ENCODE results near the gene ANKAR.
"Not testable (repeated sequence)": the region's sequence is repeated elsewhere in the genome, so short reads cannot be mapped to it uniquely, and the experiment has no call there.

ANKAR gene

GRCh38 chr2:189660803-189661147 lies 13.7 kb upstream of the ANKAR start:
- DNase-seq (ENCODE audit: low read depth) = no peak

GRCh38 chr2:189661148-189661956 lies 13.1 kb upstream of the ANKAR start, which contains the start of gene ASNSD1:
ASNSD1 (plus strand) TSS chr2:189661459; CDS start chr2:189666133, 4,674 bp downstream.
- DNase-seq (ENCODE audit: low read depth) = peak; percentile 99

GRCh38 chr2:189661957-189662321 lies 12.5 kb upstream of the ANKAR start:
- no peak for DNase-seq (ENCODE audit: low read depth)

GRCh38 chr2:189662669-189663226 lies 11.7 kb upstream of the ANKAR start:
- no peak for DNase-seq (ENCODE audit: low read depth)

GRCh38 chr2:189663319-189663718 lies 11.2 kb upstream of the ANKAR start:
- not testable (repeated sequence) for DNase-seq (ENCODE audit: low read depth)

GRCh38 chr2:189669913-189670312 lies 4.6 kb upstream of the ANKAR start:
- DNase-seq (ENCODE audit: low read depth) = no peak

- no peak for DNase-seq (ENCODE audit: low read depth)
Observed at GRCh38 chr2:189673661-189674373, 653 bp upstream of the ANKAR start.

GRCh38 chr2:189676471-189676870 lies 2.0 kb downstream of the ANKAR start:
- no peak for DNase-seq (ENCODE audit: low read depth)

- DNase-seq (ENCODE audit: low read depth) = no peak
Observed at GRCh38 chr2:189679226-189679625, 4.8 kb downstream of the ANKAR start.

GRCh38 chr2:189681203-189681602 lies 6.7 kb downstream of the ANKAR start:
- DNase-seq (ENCODE audit: low read depth) = no peak

- no peak for DNase-seq (ENCODE audit: low read depth)
Observed at GRCh38 chr2:189681903-189682302, 7.4 kb downstream of the ANKAR start.

- no peak for DNase-seq (ENCODE audit: low read depth)
Observed at GRCh38 chr2:189683348-189683747, 8.9 kb downstream of the ANKAR start.

- DNase-seq (ENCODE audit: low read depth) = no peak
Observed at GRCh38 chr2:189684811-189685210, 10.3 kb downstream of the ANKAR start.

GRCh38 chr2:189685540-189686229 lies 11.2 kb downstream of the ANKAR start:
- no peak for DNase-seq (ENCODE audit: low read depth)

- not testable (repeated sequence) for DNase-seq (ENCODE audit: low read depth)
Observed at GRCh38 chr2:189687796-189688195, 13.3 kb downstream of the ANKAR start.

- no peak for DNase-seq (ENCODE audit: low read depth)
Observed at GRCh38 chr2:189696223-189696622, 21.8 kb downstream of the ANKAR start.

- no peak for DNase-seq (ENCODE audit: low read depth)
Observed at GRCh38 chr2:189698020-189698887, 23.8 kb downstream of the ANKAR start.

GRCh38 chr2:189700681-189701080 lies 26.2 kb downstream of the ANKAR start:
- no peak for DNase-seq (ENCODE audit: low read depth)

GRCh38 chr2:189702071-189702470 lies 27.6 kb downstream of the ANKAR start:
- DNase-seq (ENCODE audit: low read depth) = peak; percentile 22

GRCh38 chr2:189709501-189710221 lies 35.2 kb downstream of the ANKAR start:
- no peak for DNase-seq (ENCODE audit: low read depth)

- not testable (repeated sequence) for DNase-seq (ENCODE audit: low read depth)
Observed at GRCh38 chr2:189717593-189717992, 43.1 kb downstream of the ANKAR start.
